Subcutaneous adipose tissue (tissue), 4 donors: ENCODE data around the gene ACSS1. TPM values are rescaled to one million over a fixed set of nuclear protein-coding genes. Genes with fewer than 3 reads are reported as not detected.

ENCODE experiments used
- CTCF ChIP-seq: fragments of 450-650 bp; IDR thresholded peaks from one replicate; pipeline ENCODE4 v1.5.1; 2016; ENCODE audit warnings: low read depth, mild to moderate bottlenecking, control low read depth, antibody characterized with exemption, moderate library complexity
- total RNA-seq, 4 donors: library from RNA; depleted of rRNA; stranded (reverse); fragments of >200 nt; gene quantifications; one replicate each; pipeline ENCODE4 v1.1.0, GENCODE V29; 2016

Gene ACSS1
- total RNA-seq, 4 donors from 2014 or later, result 9.3 to 35.6 (median 16.2) TPM

- TF ChIP-seq CTCF, result no peak
These were observed 34.6 kb downstream of the ACSS1 start for GRCh38 chr20:25023356-25023755.

GRCh38 chr20:25022680-25023079 lies 35.3 kb downstream of the ACSS1 start:
- no peak for TF ChIP-seq CTCF

- no peak for TF ChIP-seq CTCF
These were observed 36.6 kb downstream of the ACSS1 start for GRCh38 chr20:25021336-25021735.

- TF ChIP-seq CTCF, result no peak
These were observed 37.0 kb downstream of the ACSS1 start for GRCh38 chr20:25020901-25021301.

- TF ChIP-seq CTCF, result no peak
These were observed 37.6 kb downstream of the ACSS1 start for GRCh38 chr20:25020345-25020744.

GRCh38 chr20:25019381-25020155 lies 38.4 kb downstream of the ACSS1 start:
- TF ChIP-seq CTCF, result no peak

GRCh38 chr20:25018841-25019240 lies 39.1 kb downstream of the ACSS1 start:
- TF ChIP-seq CTCF, result no peak
